PFSK-1 (cell line): ENCODE results near the gene A2ML1.

ENCODE experiments used
- SIN3A ChIP-seq: IDR thresholded peaks from 2 replicates; pipeline ENCODE4 v1.6.1; 2012; ENCODE audit warnings: mild to moderate bottlenecking, low read length, moderate library complexity, borderline replicate concordance; ENCODE audit not compliant: insufficient read depth
- TAF1 ChIP-seq: IDR thresholded peaks from 2 replicates; pipeline ENCODE4 v1.6.1; 2012; ENCODE audit warnings: low read length, control low read depth, borderline replicate concordance; ENCODE audit not compliant: insufficient read depth

GRCh38 chr12:8834230-8834629 is 11.8 kb downstream of the A2ML1 start:
- TF ChIP-seq SIN3A (no peak), TAF1 (no peak)
